ENCODE results near the gene MED16. TPM values are rescaled to one million over a fixed set of nuclear protein-coding genes. Genes with fewer than 3 reads are reported as not detected.

Gene MED16
- total RNA-seq, 1 donor from 2014 or later: 41.4 TPM

DNA sequence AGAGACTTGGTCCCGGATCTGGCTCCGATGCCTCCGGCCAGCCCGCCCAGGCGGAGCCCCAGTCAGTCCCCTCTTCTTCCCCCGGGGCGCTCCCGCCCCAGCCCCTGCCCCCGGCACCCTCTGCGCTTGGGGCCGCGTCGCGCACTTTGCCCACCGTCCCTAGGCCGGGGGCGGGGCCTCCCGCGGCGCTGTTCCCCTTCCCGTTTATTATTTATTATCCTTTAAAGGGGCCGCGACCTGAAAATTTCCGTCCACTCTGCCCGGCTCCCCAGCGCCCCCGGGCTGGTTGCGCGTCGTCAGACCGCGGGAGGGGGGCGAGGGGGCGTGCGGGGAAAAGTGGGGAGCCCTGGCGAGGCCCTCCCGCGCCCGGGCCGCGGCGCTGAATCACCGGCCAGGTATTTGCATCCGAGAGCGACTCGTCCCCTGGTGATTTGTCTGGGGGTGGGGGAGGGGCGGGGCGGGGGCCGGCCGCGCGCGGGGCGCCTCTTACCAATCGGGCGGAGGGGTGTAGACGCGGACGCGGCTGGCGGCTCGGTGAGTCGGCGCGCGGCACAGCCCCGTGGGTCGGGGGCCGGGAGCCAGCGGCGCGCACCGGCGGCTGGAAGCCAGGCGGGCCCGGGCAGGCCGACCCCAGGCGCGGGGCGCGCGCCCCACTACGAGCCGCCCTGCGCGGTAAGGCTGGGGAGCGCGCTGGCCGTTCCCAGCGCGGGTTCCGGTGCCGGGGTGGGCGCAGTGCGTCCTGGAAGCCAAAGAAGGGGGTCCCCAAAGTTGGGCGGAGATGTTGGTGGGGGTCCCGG is 32.7 kb upstream of the MED16 start, which contains the start of gene ARID3A:
Gene ARID3A (plus strand): TSS at position 510 of the 797 bp plus-strand sequence. CDS start 3,494 bp downstream, outside the sequence.
- no peak for FAIRE-seq
- H3K27me3 ChIP-seq (ENCODE audit: insufficient read depth, low read length): peaks cover 6% of the 10 kb centered on the region
- peaks cover 3% of the 10 kb centered on the region for H3K36me3 Mint-ChIP-seq (ENCODE audit: low read depth, unreplicated experiment)
- H3K9ac ChIP-seq (ENCODE audit: low read length): peak within 1 kb of the TSS; percentile 88
- peaks cover 15% of the 10 kb centered on the region for H4K20me1 ChIP-seq (ENCODE audit: insufficient read depth, low read length)
- H3K4me3 ChIP-seq (ENCODE audit: insufficient read depth, low read depth, low read length): peak within 1 kb of the TSS; percentile 82
- TF ChIP-seq EZH2 (IDR thresholded peaks at IDR 0.05; ENCODE audit: insufficient read depth, low read length) (no peak), CTCF (IDR thresholded peaks at IDR 0.05; ENCODE audit: insufficient read depth, low read depth, low read length) (no peak)
- peak within 1 kb of the TSS; percentile 93 for H3K4me2 ChIP-seq (ENCODE audit: low read length)
- peaks cover 4% of the 10 kb centered on the region for H3K27me3 Mint-ChIP-seq (ENCODE audit: low read depth, unreplicated experiment)
- H2AFZ ChIP-seq (ENCODE audit: low read depth, low read length): peak within 1 kb of the TSS; percentile 43
- H3K9me3 ChIP-seq (ENCODE audit: insufficient read depth, low read depth, low read length): no peaks in the 10 kb centered on the region
- H3K4me1 Mint-ChIP-seq (ENCODE audit: low read depth, unreplicated experiment): peaks cover 1% of the 10 kb centered on the region
- H3K4me1 ChIP-seq (ENCODE audit: insufficient read depth, low read length): peaks cover 10% of the 10 kb centered on the region
- peak within 1 kb of the TSS; percentile 88 for H3K4me3 Mint-ChIP-seq (ENCODE audit: unreplicated experiment)
- peak within 1 kb of the TSS; percentile 66 for H3K27ac Mint-ChIP-seq (ENCODE audit: unreplicated experiment)
- DNase-seq (ENCODE audit: low read depth): peak; percentile 65
- H3K79me2 ChIP-seq (ENCODE audit: insufficient read depth, low read length): peaks cover 31% of the 10 kb centered on the region
- peak within 1 kb of the TSS; percentile 63 for H3K27ac ChIP-seq (ENCODE audit: low read depth, low read length)
- peaks cover 1% of the 10 kb centered on the region for H3K9me3 Mint-ChIP-seq (ENCODE audit: unreplicated experiment)
- H3K36me3 ChIP-seq (ENCODE audit: insufficient read depth, low read length): no peaks in the 10 kb centered on the region

DNA sequence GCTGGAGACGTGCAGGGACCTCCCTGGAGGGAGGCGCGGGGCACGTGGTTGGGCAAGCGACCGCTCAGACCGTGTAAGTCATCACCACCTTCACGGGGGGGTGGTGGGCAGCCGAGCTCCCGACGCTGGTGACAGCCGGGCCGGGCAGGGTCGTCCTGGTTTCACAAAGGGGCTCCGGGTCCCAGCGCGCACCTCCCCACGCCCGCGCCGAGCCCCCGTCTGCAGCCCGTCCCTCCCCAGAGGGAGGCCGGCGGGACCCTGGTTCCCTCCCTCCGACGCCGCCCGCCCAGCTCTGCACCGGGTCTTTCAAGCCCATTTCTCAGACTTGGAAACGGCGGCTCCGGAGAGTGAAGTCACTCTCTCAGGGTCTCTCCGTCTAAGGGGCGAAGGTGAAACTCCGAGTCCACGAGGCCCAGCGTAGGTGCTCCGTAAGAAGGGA is 32.1 kb upstream of the MED16 start:
- H3K36me3 ChIP-seq (ENCODE audit: insufficient read depth, low read length): no peaks in the 10 kb centered on the region
- Mint-ChIP-seq H3K4me1 (ENCODE audit: low read depth, unreplicated experiment) (peaks cover 1% of the 10 kb centered on the region), H3K9me3 (ENCODE audit: unreplicated experiment) (peaks cover 2% of the 10 kb centered on the region), H3K36me3 (ENCODE audit: low read depth, unreplicated experiment) (peaks cover 3% of the 10 kb centered on the region), H3K4me3 (ENCODE audit: unreplicated experiment) (peak overlapping the region; percentile 81), H3K27ac (ENCODE audit: unreplicated experiment) (no peak overlapping the region), H3K27me3 (ENCODE audit: low read depth, unreplicated experiment) (peaks cover 5% of the 10 kb centered on the region)
- DNase-seq (ENCODE audit: low read depth) (peak; percentile 56), FAIRE-seq (no peak)
- peaks cover 11% of the 10 kb centered on the region for H3K27me3 ChIP-seq (ENCODE audit: insufficient read depth, low read length)
- peak overlapping the region; percentile 43 for H2AFZ ChIP-seq (ENCODE audit: low read depth, low read length)
- no peak for TF ChIP-seq CTCF (IDR thresholded peaks at IDR 0.05; ENCODE audit: insufficient read depth, low read depth, low read length)
- TF ChIP-seq EZH2 (IDR thresholded peaks at IDR 0.05; ENCODE audit: insufficient read depth, low read length): no peak
- H3K9ac ChIP-seq (ENCODE audit: low read length): peak overlapping the region; percentile 74
- peaks cover 31% of the 10 kb centered on the region for H3K79me2 ChIP-seq (ENCODE audit: insufficient read depth, low read length)
- peak overlapping the region; percentile 55 for H3K27ac ChIP-seq (ENCODE audit: low read depth, low read length)
- peaks cover 15% of the 10 kb centered on the region for H4K20me1 ChIP-seq (ENCODE audit: insufficient read depth, low read length)
- H3K4me2 ChIP-seq (ENCODE audit: low read length): peak overlapping the region; percentile 93
- no peaks in the 10 kb centered on the region for H3K9me3 ChIP-seq (ENCODE audit: insufficient read depth, low read depth, low read length)
- peak overlapping the region; percentile 82 for H3K4me3 ChIP-seq (ENCODE audit: insufficient read depth, low read depth, low read length)
- peaks cover 10% of the 10 kb centered on the region for H3K4me1 ChIP-seq (ENCODE audit: insufficient read depth, low read length)

Data from astrocyte (in vitro differentiated cells and primary cell).